ENCODE data around the gene DMP1.

Gene DMP1, protein sequence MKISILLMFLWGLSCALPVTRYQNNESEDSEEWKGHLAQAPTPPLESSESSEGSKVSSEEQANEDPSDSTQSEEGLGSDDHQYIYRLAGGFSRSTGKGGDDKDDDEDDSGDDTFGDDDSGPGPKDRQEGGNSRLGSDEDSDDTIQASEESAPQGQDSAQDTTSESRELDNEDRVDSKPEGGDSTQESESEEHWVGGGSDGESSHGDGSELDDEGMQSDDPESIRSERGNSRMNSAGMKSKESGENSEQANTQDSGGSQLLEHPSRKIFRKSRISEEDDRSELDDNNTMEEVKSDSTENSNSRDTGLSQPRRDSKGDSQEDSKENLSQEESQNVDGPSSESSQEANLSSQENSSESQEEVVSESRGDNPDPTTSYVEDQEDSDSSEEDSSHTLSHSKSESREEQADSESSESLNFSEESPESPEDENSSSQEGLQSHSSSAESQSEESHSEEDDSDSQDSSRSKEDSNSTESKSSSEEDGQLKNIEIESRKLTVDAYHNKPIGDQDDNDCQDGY

DNA sequence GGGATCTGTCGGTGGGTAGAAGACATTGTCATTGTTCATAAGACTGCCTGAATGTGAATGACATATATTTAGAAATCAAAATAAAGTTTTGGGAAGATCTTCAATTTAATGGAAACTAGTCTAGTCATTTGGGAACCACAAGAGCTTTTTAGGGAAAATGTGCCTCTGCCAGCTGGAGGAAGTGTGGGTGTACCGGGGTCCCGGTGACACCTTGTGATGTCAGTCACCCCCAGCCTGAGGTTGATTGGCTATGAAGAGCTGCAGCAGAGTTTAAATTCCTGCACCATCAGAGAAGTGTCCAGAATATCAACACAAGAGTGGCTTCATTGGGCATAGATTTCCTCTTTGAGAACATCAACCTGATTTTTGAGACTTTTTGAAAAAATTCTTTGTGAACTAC, at the start of gene DMP1:
DMP1 (plus strand) TSS at position 301 of the 400 bp plus-strand sequence. CDS start 6,213 bp downstream, outside the sequence.
- DNase-seq = no peak

DNA sequence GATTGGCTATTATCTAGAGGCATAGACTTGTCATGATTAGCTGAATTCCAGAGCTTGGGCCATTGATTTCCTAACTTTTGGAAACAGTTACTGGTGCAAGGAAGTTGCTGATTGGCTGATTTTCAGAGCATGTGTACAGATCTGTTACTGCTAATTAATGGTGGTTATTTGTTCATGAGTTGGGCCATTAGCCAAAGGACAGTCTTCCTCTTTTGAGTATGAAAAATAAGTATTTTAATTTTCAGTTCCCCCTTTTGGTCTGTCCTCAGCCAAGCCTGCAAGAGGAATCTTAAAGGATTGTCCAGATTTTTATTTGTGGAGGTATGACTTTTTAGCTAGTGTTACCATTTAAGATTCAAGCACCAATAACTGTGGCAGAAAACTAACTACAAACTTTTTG, 48.7 kb upstream of the DMP1 start:
- no peak for DNase-seq

DNA sequence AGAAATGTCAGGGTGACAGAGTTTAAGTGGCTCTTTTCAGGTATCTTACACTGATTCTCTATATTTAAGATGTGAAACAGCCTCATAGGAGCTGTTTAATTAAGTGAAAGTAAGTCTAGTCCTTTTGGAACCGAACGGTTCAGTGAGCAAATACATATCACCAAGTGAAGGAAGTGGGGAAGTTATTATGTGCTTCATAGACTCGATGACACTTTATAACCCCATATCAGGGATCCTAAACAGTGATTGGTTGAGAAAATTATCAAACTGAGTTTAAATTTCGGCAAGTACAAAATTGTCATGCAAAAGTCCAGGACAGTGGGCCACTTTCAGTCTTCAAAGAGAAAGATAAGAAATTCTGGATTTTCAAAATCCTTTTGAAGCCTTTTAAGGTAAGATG, 41.9 kb upstream of the DMP1 start, which contains the start of gene DSPP:
DSPP (plus strand) TSS at position 301 of the 400 bp plus-strand sequence. CDS start 2,380 bp downstream, outside the sequence.
- DNase-seq = no peak

DNA sequence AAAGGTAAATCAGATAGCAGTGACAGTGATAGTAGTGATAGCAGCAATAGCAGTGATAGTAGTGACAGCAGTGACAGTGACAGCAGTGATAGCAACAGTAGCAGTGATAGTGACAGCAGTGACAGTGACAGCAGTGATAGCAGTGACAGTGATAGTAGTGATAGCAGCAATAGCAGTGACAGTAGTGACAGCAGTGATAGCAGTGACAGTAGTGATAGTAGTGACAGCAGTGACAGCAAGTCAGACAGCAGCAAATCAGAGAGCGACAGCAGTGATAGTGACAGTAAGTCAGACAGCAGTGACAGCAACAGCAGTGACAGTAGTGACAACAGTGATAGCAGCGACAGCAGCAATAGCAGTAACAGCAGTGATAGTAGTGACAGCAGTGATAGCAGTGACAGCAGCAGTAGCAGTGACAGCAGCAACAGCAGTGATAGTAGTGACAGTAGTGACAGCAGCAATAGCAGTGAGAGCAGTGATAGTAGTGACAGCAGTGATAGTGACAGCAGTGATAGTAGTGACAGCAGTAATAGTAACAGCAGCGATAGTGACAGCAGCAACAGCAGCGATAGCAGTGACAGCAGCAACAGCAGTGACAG, 35.7 kb upstream of the DMP1 start:
- no peak for DNase-seq

DNA sequence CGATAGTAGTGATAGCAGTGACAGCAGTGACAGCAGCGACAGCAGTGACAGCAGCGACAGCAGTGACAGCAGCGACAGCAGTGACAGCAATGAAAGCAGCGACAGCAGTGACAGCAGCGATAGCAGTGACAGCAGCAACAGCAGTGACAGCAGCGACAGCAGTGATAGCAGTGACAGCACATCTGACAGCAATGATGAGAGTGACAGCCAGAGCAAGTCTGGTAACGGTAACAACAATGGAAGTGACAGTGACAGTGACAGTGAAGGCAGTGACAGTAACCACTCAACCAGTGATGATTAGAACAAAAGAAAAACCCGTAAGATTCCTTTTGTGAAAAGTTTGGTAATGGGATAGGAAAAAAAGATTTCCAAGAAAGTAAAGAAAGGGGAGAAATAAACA, 33.8 kb upstream of the DMP1 start:
- DNase-seq = no peak

DNA sequence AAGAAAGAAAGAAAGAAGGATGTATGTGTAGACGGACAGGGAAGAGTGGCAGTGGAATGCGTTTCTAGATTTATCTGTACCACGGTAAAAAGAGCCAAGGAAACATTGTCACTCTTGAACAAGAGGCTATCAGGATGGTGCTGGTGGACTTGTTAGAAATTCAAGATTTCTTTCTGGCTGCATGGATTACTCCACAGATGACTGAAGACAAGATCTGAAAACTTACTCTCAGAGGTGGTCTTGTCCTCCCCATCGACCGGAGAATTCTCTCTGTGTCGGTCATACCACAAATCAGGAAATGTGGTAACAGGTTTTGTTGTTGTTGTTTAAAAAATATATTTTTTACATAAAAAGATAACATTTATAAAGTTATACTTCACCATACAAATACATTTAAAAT, 30.0 kb upstream of the DMP1 start:
- DNase-seq = no peak

DNA sequence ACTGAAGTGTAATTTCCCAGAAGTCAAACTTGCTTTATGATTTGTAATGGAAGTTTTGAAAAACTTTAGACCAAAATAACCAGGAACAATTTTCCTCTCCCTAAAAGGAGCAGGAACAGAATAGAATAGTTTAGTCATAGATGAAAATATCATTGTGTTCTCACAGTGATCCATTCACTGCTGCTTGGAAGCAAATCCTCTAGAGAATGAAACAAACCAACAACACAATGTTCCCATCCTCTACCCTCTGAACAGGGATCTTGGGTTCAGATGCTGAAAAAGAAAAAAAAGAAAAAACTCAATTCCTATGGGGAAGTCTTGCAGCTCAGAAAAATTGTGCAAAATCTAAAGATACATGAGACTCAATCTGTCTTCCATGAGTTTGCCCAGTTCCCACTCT, 29.6 kb upstream of the DMP1 start:
- DNase-seq = no peak

DNA sequence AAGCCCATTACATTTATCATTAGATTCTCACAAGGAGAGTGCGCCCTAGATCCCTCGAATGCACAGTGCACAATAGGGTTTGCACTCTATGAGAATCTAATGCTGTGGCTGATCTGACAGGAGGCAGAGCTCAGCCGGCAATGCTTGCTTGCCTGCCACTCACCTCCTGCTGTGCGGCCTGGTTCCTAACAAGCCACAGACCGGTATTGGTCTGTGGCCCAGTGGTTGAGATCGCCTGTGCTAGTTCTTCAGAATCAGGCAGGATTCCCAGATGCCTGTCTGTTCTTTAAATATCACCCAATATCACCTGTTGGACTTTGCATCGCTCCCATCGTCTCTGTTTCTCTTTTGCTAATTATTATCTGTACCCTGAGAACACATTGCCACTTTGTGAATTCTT, 27.8 kb upstream of the DMP1 start:
- DNase-seq = no peak

DNA sequence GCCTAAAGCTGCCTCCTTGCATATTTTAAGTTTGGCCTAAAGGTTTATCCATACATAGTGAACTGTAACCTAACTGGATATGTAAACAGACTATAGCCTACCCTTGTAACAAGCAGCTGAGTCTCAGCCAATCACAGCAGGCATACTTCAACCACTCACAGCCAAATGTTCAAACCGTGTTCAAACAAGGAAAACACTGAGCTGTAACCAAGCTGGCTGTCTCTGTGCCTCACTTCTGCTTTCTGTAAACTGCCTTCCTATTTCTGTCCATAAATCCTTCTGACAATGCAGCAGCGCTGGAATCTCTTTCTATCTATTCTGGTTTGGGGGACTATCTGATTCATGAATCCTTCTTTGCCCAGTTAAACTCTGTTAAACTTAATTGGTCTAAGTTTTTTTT, 25.4 kb upstream of the DMP1 start:
- no peak for DNase-seq

DNA sequence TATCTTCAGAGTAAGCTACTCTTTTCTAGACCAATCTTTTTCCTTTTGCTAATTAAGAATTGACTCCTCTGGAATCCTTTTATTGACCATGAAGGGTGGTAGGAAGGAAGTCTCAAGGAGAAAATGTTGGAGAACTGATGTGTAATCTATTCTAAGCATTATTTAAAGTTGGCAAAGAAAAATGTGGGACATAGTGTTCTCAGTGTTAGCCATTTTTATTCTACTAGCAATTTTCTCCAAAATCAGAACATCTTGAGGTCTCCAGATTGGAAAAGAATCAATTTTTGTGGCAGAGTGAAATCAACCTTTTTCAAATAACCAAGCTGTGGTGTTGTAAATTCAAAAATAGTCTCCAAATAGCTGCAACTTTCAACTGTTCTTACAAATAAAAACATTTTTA, 18.4 kb upstream of the DMP1 start:
- DNase-seq = no peak

DNA sequence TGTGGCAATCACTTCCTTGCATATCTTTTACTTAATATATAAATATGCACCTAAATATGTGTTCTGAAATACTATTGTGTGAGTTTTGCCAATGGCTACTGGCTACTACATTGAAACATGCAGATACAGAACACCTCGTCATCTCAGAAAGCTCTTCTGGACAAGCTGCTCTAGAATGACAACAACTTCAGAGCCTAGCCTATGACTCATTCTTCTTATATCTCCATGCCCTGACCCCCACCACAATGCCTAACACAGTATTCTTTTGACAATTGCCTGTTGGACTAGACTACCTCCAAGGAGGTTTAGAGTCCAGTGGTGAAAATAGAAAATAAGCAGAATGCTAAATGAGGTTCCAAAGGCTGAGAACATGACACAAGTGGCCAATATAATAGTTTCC, 17.6 kb upstream of the DMP1 start:
- DNase-seq = no peak

DNA sequence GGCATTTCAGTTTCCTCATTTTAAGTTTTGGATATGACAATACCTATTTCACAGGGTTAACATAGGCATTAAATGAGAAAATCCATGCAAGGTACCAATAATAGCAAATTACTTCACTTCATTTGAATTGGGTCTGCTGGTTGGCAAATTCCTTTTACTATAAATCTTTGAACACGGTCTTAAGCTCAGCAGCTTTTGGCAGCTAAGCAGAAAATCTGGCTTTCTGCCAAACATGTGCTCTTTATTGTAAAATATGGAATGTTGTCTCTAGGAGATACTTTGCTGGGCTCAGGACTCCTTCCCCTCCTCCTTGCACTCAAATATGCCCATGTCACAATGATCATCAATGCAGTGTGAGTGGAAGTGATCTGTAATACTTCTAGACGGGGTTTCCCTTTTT, 16.8 kb upstream of the DMP1 start:
- no peak for DNase-seq

DNA sequence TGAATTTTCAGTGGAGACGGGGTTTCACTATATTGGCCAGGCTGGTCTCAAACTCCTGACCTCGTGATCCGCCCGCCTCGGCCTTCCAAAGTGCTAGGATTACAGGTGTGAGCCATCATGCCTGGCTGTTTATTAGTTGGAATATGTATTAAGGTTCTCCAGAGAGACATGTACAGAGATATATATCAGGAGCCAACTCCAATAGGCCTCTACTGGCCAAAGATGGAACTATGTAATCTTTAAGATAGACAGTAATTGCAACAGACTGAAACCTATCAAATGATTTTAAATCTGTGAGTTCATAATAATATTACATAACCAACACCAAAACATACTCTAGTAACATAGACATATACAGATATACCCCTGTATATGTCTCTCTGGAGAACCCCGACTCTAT, 5.8 kb upstream of the DMP1 start:
- DNase-seq = no peak

DNA sequence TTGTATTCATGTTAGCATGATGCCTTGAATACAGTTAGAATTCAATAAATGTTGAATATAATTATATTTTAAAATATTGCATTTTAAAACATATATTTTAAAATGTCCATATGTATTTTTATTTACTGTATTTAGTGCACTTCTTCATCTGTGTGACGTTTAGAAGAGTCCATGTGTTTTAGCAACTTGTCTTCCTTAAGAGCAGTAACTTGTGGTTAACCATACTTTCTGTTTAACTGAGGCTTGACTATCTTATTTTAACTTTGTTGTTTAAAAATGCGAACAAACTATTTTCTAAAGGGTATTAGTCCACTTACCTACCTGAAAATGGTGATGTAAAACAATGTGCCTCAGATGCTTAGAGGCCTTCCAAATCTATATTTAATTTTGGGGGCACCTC, 858 bp downstream of the DMP1 start:
- DNase-seq = no peak

DNA sequence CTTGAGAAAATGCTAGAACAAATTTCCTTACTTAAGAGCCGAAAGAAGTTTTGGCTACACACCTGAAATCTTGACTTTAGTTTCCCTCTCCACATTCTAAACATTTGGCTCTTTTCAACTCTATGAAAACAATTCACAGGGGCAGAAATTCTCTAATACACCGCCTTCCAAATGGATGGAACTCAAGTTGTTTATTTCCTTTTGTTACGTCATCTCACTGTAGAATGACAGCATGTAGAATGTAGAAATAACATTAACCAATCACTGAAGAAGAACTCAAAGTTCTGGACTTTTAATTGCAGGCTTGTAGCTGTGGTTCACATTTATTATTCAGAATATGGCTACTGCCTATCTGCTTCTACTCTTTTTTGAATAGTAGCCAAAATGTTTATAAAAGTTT, 1.9 kb downstream of the DMP1 start:
- no peak for DNase-seq

DNA sequence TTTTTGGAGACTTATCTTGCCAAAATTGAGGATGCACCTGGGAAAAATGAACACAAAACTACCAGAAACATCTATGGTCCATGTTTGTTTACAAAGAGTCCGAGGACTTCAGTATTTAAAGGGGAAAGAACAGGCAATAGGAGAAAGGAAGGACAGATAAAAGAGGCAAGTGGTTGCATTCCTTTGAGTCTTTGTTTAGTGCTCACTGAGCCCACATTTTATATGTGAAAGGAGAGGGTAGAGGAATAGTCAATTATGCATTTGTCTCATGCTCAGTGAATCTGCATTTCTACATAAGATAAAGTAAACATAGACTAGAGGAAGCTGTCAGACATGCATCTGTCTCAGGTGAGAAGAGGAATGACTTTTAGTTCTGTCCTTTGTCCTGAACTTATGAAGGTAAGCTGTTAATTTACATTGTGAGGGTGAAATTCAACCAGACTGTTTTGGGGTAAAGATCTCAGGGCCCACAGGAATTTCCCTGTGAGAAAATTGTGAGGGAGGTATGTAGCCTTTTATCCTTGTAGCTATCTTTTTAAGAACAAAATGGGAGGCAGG, 4.5 kb downstream of the DMP1 start:
- DNase-seq = no peak

DNA sequence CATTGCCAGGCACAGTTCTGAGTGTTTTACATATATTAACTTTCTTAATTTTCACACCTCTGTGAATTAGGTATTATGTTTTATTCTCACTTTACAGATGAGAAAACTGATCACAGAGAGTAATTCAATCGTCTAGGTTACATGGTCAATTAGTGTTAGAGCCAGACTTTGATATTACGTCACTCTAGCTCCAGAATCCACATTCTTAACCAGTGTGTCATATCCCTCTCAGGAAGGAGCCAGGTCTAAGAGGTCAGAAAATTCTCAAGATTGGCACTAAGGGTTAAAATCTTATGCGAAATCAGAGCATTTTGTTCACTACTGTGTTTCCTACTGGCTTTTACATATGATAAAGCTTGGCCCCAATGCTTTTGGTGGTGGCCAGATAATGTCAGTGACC, 7.4 kb downstream of the DMP1 start:
- DNase-seq = no peak

DNA sequence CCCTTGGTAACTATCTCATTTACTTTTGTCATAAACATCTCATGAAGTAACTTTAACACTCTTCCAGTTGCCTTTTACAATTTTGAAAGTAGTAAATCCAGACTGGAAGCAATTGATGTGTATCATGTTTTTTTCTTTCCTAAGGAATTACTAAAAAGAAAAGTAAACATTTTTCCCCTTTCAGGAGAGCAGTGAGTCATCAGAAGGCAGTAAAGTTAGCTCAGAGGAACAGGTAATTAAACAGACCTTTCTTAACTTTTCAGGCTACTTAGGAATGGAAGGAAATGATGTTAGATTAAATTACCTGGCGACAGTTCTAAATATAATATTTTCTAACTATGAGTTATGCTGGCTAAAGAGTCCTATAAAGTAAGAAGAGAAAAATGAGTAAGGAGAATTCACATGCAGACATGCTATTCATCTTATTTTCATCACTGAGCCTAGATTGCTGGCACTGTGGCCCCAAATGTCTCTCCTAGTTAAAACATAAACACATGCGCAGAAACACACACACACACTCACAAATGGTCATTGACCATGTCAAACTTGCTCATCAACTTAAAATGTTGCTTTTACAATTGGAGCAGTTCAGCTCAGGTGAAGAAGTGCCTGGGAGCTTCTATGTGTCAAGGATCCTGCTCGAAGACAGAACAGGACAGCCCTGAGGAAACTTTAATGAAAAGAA, 9.3 kb downstream of the DMP1 start:
- no peak for DNase-seq

DNA sequence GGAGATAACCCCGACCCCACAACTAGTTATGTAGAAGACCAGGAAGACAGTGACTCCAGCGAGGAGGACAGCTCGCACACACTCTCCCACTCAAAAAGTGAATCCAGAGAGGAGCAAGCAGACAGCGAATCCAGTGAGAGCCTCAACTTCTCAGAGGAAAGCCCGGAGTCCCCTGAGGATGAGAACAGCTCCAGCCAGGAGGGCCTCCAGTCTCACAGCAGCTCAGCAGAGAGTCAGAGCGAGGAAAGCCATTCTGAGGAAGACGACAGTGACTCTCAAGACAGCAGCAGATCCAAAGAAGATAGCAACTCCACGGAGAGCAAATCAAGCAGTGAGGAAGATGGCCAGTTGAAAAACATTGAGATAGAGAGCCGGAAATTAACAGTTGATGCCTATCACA, 12.8 kb downstream of the DMP1 start:
- no peak for DNase-seq

DNA sequence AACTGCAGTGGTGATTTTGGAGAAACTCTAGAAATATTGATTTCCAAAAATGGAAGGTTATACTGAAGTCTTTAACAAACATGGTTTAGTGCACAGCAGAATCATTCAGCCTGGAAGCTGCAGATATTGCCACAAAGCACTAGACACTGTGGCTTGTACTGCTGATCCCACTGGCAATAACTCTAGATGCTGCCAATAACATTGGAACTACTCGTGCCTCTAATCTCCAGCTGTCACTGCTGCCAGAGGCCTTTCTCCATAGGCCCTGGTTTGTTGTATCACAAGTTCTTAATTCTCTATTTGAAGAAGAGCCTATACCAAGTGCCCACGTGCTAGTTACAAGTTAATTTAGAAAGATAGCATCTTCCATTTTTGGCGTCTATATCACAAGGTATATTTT, 19.3 kb downstream of the DMP1 start:
- DNase-seq = no peak

DNA sequence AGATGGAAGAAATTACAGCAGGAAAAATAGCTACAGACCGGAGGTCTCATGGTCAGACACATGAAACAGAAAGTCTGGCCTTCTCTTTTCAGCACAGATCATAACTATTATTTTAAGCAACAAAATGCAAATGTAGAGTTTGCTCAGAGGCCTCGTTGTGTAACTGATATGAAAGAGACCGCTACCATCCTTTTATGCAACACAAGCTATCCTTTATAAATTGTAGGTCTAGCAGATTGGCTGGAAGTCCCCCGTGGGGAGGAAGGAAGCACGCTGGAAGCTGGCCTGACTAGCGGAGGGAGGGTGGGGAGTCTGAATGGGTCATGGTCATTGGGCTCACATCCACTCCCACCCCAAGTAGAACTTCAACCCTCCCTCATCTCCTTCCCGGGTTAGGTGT, 27.7 kb downstream of the DMP1 start:
- no peak for DNase-seq

DNA sequence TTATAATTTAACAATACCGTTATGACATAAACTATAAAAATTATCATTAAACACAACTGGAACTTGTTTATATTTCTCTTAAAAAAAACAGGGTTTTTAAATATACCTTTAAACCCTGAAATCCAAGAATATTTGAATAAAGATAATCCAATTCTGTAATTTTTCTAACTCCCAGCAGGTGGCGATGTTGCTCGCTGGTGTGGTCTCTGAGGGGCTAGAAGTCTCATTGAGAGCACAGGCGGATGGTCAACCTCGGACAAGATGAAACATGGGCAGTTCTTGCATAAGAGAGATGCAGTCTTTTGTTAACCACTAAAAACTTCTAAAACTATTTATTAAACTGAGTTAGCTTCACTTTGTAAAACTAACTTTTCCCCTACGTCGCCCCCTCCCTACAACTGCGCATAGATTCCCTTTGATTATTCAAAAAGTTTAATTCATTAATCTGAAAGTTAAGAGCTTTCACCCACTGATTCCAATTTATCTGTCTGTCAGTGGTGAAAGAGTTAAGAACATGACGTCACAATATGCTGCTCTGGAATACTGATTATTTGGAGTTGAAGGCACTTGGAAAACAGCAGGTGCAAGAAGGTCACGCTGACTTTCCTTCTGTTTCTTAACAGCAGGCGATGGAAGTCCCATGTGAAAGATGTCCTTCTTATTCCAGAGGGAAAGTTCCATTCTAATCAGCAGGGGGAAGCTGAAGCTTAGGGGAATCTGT, 29.5 kb downstream of the DMP1 start:
- peak; percentile 36 for DNase-seq

DNA sequence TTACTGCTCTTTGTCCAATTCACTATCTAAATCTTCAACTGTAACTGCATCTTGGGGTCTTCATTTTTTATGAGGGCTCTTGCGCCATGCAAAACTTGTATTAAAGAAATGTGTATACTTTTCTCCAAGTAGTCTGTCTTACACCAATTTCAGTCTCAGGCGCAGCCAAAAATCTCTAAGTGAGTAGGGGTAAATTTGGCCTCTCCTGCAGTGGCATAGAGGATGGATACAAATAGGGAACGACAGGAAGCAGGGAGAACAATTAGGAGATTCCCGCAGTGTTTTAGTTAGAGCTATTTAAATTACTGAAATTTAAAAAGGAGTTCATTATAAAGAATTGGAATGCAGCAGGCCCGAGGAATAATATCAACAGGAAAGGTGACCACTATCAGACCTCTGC, 30.2 kb downstream of the DMP1 start:
- DNase-seq = no peak
